Body of pancreas (tissue), 4 donors: ENCODE results near the gene IFI27. TPM values are rescaled to one million over a fixed set of nuclear protein-coding genes. Genes with fewer than 3 reads are reported as not detected.

Experiments
- ATAC-seq: fragments of 150-250 bp; one replicate; pipeline ENCODE4 v1.9.1; 2016
- DNase-seq, 4 donors: peaks; one replicate each; pipeline ENCODE4 v3.0.0-alpha.2; 2019
- H3K27ac ChIP-seq, 4 donors: fragments of 200-600 bp; sonication (generic); 1 replicate in 3 of 4; 2 replicates in 1 of 4; pipeline versions ENCODE4 v1.5.1 to v1.6.1; 2016 to 2019; ENCODE audit warnings: mild to moderate bottlenecking in 1 of 4, mixed read lengths in 1 of 4, moderate library complexity in 1 of 4
- H3K27me3 ChIP-seq, 2 donors: fragments of 200-600 bp; sonication (generic); one replicate each; pipeline ENCODE4 v1.6.0; 2016; ENCODE audit warnings: mild to moderate bottlenecking in 1 of 2
- H3K36me3 ChIP-seq, 2 donors: fragments of 200-600 bp; sonication (generic); replicated peaks in 1 of 2; 2 replicates each; pipeline ENCODE4 v1.5.1; 2016; ENCODE audit warnings: low read depth in 2 of 2; ENCODE audit not compliant: insufficient read depth in 1 of 2
- H3K4me1 ChIP-seq: fragments of 200-600 bp; sonication (generic); one replicate; pipeline ENCODE4 v1.6.0; 2016
- H3K4me3 ChIP-seq, 2 donors: fragments of 200-600 bp; sonication (generic); 1 replicate in 1 of 2; 2 replicates in 1 of 2; pipeline ENCODE4 v1.5.1; 2016 to 2019
- H3K9me3 ChIP-seq, 3 donors: fragments of 200-600 bp; sonication (generic); 1 replicate in 2 of 3; 2 replicates in 1 of 3; pipeline ENCODE4 v1.5.1; 2016
- CTCF ChIP-seq, 7 experiments: fragments of 450-650 bp in 4 of 7; fragments of 200-600 bp in 3 of 7; sonication (generic) in 3 of 7; IDR thresholded peaks; one replicate each; pipeline ENCODE4 v1.5.1; 2016 to 2019; ENCODE audit warnings: antibody characterized with exemption in 7 of 7
- POLR2A ChIP-seq, 3 donors: fragments of 450-650 bp; IDR thresholded peaks; one replicate each; pipeline ENCODE4 v1.6.1; 2016; ENCODE audit warnings: antibody characterized with exemption in 3 of 3, mild to moderate bottlenecking in 2 of 3
- WGBS, 2 donors: methylation state at CpG; one replicate each; pipeline ENCODE4 v1.1.5; 2017; 5-methylcytosine and 5-hydroxymethylcytosine counted together
- intact Hi-C: fragments of 100-400 bp; cut with DNase I; formaldehyde crosslinking; loops from one replicate; pipeline ENCODE4 v1.15.1; 2023
- total RNA-seq, 2 donors: library from RNA; depleted of rRNA; stranded (reverse); fragments of >200 nt; gene quantifications; one replicate each; pipeline ENCODE4 v1.1.0, GENCODE V29; 2016

IFI27 gene
- total RNA-seq, 2 donors from 2014 or later: 8.8 to 38.6 TPM

- H3K4me3 ChIP-seq: no peak overlapping the region
- H3K27me3 ChIP-seq: no peaks in the 10 kb centered on the region
- no peak overlapping the region for H3K27ac ChIP-seq
- DNase-seq: no peak
- intact Hi-C loops: no loop called here
- no peak for TF ChIP-seq CTCF (IDR thresholded peaks at IDR 0.05)
- TF ChIP-seq POLR2A (IDR thresholded peaks at IDR 0.05): no peak
- ATAC-seq: no peak
- H3K4me1 ChIP-seq: no peaks in the 10 kb centered on the region
- H3K36me3 ChIP-seq: no peaks in the 10 kb centered on the region
- no peaks in the 10 kb centered on the region for H3K9me3 ChIP-seq
- WGBS, 2 donors: 84 to 87% methylated on average over 3 of the region's 3 CpGs
Measured at GRCh38 chr14:94143239-94143638, 32.7 kb downstream of the IFI27 start.

GRCh38 chr14:94143711-94144110 lies 33.2 kb downstream of the IFI27 start:
- DNase-seq (no peak), ATAC-seq (no peak)
- Histone ChIP-seq H3K27me3 (no peaks in the 10 kb centered on the region), H3K4me1 (no peaks in the 10 kb centered on the region), H3K9me3 (no peaks in the 10 kb centered on the region), H3K27ac (no peak overlapping the region), H3K4me3 (no peak overlapping the region), H3K36me3 (no peaks in the 10 kb centered on the region)
- intact Hi-C loops: no loop called here
- TF ChIP-seq CTCF (IDR thresholded peaks at IDR 0.05) (no peak), POLR2A (IDR thresholded peaks at IDR 0.05) (no peak)
- 77 to 84% methylated on average over 4 of the region's 4 CpGs for WGBS, 2 donors

- Histone ChIP-seq H3K36me3 (no peaks in the 10 kb centered on the region), H3K9me3 (no peaks in the 10 kb centered on the region), H3K4me3 (no peak overlapping the region), H3K27me3 (no peaks in the 10 kb centered on the region), H3K4me1 (no peaks in the 10 kb centered on the region), H3K27ac (no peak overlapping the region)
- WGBS, 2 donors: 55 to 81% methylated on average over 1 of the region's 1 CpG
- no peak for TF ChIP-seq CTCF (IDR thresholded peaks at IDR 0.05)
- TF ChIP-seq POLR2A (IDR thresholded peaks at IDR 0.05): no peak
- intact Hi-C loops: no loop called here
- ATAC-seq: no peak
- DNase-seq: no peak
Measured at GRCh38 chr14:94144765-94145164, 34.2 kb downstream of the IFI27 start.

- no peak overlapping the region for H3K27ac ChIP-seq
- TF ChIP-seq POLR2A (IDR thresholded peaks at IDR 0.05): no peak
- no peak for TF ChIP-seq CTCF (IDR thresholded peaks at IDR 0.05)
Measured at GRCh38 chr14:94145902-94146527, 35.5 kb downstream of the IFI27 start.

GRCh38 chr14:94152676-94153075 lies 42.1 kb downstream of the IFI27 start:
- H3K4me1 ChIP-seq: no peaks in the 10 kb centered on the region
- no peaks in the 10 kb centered on the region for H3K9me3 ChIP-seq
- no peak overlapping the region for H3K27ac ChIP-seq
- ATAC-seq (no peak), DNase-seq (no peak)
- no peak overlapping the region for H3K4me3 ChIP-seq
- H3K36me3 ChIP-seq: no peaks in the 10 kb centered on the region
- H3K27me3 ChIP-seq: no peaks in the 10 kb centered on the region
- WGBS, 2 donors: 73 to 86% methylated on average over 1 of the region's 1 CpG
- intact Hi-C loops: no loop called here
- TF ChIP-seq POLR2A (IDR thresholded peaks at IDR 0.05): no peak
- no peak for TF ChIP-seq CTCF (IDR thresholded peaks at IDR 0.05)

More at GRCh38 chr14:94145902-94146527, 35.5 kb downstream of the IFI27 start:
- WGBS, 2 donors: 69 to 74% methylated on average over 6 of the region's 6 CpGs
- ATAC-seq (no peak), DNase-seq (no peak)
- H3K4me1 ChIP-seq: no peaks in the 10 kb centered on the region
- H3K27me3 ChIP-seq: no peaks in the 10 kb centered on the region
- no peaks in the 10 kb centered on the region for H3K9me3 ChIP-seq
- no peak overlapping the region for H3K4me3 ChIP-seq
- no peaks in the 10 kb centered on the region for H3K36me3 ChIP-seq
- intact Hi-C loops: no loop called here
